Measurements from ENCODE around the gene RIMS1.

The RIMS1 gene

DNA sequence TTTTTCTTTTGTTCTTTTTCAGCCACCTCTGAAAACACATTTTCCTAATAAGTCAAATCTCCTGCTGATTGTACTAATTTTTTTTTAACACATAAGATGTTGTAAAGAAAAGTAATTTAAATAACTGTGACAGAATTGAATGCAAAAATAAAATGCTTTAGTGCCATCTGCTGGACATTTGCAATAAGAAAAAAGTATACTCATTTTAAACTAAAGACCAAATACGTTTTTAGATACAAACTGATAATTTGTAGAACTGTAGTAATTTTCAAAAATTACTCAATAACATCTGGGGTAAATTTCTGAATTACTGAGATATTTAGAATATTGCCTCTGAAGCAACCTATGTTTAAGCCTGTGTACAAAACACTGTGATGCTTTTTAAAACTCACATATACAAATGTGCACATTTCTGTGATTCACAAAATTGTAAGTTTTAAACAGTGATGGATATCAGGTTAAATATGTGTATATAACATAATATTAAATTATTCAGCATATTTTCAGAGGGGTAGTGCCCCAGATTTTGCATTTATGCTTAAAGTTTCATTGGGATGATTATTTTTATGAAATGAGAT, 198.7 kb downstream of the RIMS1 start:
- peak in 1 of 14 donors; percentile 29 for DNase-seq

DNA sequence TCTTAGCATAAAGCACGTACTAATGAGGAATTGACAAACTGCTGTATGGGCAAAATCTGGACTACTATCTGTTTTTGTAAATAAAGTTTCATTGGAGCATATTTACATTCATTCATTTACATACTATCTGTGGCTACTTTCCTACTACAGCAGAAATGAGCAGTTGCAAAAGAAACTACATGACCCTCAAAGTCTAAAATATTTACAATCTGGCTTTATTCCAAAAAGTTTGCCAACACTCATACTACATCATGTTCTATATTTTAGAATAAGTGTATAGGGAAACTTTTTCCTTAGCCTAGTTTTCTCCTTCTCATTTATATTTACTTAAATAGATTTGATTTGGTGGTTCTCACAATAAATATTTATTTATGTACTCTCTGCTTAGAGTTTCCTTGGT, 208.2 kb downstream of the RIMS1 start:
- DNase-seq: no peak

DNA sequence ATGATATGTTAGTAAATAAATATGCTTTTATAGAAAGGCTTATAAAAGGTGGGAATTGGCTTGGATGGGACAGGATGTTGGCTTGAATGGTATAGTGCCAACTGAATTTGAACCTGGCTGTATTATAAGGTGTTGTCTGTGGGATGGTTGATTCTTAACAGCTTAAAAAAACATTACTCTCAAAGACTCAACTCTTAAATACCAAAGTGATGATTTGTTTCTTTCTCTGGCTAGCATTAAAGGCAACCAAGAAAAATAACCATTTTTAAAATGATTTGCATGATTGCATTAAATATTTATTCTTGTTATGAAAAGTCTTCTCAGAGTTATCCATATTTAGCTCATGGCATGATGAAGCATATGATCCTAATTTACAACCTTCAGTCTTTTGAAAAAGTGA, 216.2 kb downstream of the RIMS1 start:
- DNase-seq: no peak

DNA sequence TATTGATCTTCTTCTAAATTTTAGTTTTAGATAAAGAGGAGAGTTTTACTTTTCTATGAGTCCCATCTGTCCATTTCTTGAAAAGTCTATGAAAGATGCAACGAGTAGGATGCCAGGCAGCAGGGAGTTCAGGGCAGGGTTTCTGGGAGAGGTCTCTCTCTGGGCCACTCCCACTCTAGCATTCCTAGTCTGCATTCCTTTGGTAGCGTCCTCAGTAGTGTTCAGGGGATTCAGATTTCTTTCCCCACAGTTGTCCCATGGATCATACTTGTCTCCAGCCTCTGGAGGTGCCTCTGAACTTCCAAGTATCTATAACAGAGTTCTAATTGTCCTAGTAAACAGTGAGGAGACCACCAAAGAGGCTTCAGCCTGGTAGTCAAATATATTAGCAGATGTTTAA, 225.3 kb downstream of the RIMS1 start:
- DNase-seq: no peak

DNA sequence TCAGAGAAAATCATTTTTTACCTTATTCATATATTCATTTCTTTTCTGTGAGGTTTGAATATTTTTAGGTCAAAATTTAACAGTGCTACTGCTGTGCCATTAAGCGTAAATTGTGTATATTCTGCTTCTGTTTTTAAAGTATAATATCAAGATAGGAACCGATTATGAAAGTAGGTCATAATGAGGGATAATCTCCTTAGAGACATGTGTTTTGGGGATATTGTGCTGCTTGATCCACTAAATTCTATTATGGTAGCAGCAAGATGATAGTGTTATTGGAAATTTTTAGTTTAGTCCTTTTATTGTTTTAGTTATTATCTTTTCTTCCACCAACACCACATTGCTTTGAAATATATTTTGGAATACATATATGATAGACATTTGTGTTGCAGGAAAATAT, 244.0 kb downstream of the RIMS1 start:
- no peak for DNase-seq

DNA sequence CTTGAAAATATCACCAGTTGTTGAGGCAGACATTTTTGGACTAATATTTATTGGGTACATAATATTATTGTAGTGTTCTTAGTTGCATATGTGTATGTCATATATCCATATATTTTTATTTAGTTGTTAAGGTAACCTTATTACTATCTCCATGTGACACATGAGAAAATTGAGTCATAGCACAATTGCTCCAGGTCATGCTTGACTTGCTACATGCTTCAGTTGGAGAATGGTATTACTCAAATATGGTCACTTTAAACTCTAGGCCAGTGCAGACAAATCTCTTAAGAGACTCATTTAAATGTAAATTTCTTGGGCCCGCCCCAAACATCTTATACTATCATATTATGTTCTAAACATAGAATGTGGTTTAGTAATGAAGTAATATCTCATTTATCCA, 246.1 kb downstream of the RIMS1 start:
- no peak for DNase-seq

DNA sequence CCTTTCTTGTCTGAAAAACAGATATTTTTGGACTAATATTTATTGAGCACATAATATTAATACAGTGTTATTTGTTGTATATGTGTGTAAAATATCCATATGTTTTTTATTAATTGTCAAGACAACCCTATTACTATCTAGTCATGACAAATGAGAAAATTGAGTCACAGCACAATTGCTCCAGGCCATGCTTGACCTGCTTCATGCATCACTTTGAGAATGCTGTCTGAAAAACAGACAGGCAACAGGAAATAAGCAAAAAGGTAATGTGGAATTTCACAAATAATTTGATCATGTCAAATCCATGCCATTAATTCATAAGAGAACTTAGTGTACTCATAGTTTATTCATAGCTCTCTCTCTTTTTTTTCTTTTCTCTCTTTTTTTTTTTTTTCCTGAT, 246.5 kb downstream of the RIMS1 start:
- DNase-seq: no peak

DNA sequence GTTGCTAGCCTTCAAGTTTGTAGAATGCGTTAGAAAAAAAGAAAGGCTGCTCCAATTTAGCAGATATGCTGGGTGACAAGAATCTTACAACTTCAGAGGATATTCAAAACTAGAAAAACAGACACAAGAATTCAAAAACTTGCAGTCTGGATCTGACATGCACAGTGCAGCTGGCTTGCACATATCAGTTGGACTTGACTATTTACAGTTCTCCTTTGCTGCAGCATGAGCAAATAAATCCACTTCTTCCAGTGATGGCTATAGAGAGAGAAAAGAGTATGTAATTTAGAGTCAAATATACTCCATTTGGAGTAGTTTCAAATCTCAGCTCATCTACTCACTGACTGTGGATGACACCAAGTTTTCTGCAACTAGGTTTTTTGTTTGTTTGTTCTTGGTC, 247.0 kb downstream of the RIMS1 start:
- DNase-seq: no peak

DNA sequence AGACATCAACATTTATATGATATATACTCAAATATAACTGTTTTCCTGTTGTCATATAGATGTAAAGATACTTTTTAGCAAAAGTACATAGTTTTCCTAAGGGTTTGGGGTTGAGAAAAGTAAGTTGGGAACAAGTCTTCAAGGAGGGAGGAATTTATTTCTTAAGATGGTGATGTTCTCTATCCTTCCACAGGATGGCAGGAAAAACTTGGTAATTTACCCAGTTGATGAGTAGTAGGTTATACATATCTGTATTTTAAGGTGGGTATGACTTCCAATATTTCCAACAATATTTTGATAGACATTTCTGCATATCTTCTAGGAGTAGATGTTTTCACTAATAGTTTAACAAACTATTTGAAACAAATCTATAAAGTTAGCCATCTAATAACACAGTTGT, 254.4 kb downstream of the RIMS1 start:
- no peak for DNase-seq

DNA sequence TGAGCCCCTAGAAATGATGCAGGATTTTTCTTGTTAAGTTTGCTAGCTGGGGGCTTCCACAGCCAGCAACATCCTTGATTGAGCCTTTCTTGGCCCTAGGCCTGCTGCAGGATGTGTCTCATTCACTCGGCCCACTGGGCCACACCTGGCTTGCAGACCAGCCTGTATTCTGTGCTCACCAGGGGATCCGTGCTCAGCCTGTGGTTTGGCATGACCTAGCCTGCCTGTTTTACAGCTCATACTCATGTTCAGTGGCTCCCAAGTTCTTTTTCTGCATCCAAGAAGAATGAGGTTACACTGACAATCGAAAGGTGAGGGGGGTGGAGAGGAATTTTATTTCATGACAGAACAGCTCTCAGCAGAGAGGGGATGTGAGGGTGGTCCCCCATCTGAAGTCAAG, 263.4 kb downstream of the RIMS1 start:
- no peak for DNase-seq

DNA sequence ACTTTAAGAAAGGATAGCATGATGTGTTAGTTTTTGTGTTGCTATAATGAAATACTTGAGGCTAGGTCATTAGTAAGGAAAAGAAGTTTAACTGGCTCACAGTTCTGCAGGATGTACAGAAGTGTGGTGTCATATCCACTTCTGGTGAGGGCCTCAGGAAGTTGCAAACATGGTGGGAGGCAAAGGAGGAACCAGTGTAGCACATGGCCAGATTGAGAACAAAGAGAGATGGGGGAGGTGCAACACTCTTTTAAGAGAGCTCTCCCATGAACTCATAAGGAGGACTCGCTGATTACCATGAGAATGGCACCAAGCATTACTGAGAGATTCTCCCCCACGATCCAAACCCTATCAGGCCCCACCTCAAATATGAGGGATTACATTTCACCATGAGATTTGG, 265.4 kb downstream of the RIMS1 start:
- no peak for DNase-seq

DNA sequence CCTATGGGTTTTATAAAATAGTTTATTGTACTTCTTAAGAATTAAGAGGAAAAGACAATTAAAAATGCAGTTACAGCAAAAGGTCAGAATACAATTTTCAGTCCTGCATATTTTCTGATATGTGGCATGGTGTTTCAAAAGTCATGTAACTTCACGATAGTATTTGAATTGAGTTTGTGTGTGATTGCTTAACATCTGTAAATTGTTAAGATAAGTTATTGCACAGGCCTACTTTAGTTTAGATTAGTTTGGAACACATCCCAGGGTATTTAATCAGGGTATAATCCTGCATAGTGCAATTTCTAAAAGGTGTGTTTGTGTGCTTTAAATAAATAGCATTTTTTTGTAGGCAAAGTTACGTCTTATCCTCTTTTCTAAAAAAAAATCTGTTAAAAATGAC, 289.6 kb downstream of the RIMS1 start:
- DNase-seq: no peak

DNA sequence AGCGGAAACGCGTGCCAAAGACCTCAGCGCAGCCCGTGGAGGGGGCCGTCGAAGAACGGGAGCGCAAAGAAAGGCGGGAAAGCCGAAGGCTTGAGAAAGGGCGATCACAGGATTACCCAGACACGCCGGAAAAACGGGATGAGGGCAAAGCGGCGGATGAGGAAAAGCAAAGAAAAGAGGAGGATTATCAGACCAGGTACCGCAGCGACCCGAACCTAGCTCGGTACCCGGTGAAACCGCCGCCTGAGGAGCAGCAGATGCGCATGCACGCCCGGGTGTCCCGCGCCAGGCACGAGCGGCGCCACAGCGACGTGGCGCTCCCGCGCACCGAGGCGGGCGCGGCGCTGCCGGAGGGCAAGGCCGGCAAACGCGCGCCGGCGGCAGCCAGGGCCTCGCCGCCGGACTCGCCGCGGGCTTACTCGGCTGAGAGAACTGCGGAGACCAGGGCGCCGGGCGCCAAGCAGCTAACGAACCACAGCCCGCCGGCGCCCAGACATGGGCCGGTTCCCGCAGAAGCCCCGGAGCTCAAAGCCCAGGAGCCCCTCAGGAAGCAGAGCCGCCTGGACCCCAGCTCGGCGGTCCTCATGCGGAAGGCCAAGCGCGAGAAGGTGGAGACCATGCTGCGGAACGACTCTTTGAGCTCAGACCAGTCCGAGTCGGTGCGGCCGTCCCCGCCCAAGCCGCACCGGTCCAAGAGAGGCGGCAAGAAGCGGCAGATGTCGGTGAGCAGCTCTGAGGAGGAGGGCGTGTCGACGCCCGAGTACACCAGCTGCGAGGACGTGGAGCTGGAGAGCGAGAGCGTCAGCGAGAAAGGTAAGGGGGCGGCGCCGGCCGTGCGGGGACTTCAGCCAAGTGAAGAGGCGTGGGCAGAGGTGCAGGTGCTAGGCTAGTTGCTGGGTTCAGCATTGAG, 296.2 kb downstream of the RIMS1 start:
- DNase-seq: peak in 8 of 14 donors; percentile 9 to 64 (median 28)

DNA sequence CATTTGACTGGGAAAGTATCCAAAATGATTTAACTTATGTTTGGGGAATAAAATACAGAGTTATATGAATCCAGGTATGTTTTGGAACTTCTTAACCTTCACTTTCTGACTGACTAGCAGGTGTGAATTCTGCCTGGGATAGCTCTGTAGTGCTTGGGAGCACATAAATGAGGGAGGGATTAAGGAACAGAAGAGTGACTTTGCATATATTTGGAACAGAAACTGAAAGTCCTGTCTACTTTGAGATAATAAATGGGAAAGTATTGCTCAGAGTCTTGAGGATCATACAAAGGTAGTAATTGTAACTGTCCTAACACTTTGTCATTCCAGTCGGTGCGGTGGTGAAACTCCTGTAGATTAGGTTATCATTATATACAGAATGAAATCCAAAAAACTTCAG, 317.6 kb downstream of the RIMS1 start:
- no peak for DNase-seq

DNA sequence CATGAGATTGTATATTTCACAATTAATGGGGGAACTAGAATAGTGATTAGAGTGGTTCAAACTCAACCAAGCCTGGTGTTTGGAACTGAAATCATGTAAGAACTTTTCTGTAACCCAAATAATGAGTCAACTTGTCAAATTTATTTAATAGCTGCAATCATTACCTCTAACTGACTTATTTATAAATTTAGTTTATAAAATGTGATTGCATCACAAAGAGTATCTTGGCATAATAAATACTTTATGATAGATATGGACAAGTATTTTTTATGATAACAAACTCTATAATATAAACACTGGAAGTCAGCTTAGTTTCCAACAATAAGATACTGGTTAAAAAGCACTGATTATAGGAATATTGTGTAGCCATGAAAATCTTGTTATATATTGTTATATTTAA, 319.1 kb downstream of the RIMS1 start:
- no peak for DNase-seq

DNA sequence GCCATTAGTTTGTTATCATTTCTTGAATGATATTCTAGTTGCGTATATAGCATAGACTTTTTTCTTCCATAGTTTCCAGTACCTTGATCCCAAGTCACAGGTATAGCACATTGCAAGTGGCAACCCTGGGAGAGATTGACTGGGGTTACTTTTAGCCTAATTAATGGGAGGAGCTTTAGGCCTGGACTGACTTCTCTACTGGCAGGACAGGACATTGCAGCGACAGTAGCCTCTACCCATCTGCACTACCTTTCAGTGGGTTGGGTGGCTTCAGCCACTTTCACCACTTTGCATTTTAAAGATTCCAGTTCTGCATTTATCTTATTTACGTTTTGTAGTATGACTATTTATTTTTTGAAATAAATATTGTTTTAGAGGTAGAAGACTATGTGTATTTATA, 320.3 kb downstream of the RIMS1 start:
- DNase-seq: peak in 1 of 14 donors; percentile 31

DNA sequence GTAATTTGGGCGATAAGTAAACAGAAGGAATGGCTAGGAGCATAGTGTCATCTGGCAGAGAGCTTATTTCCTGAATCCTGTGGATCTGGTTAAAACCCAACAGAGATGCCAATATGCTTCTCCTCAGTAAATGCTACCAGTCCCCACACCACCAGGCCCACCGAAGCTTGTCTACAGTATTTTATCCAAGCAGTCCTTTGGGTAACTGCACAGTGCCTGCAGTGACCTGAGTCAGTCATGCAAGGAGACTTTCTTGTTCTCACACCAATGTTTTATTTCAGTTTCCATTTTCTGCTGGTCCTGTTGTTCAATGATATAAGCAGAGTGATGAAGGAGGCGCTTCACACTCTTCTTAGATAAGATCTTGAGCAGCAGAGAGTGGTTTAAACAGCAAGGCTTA, 326.3 kb downstream of the RIMS1 start:
- DNase-seq: peak in 2 of 14 donors; percentile 3 to 98

DNA sequence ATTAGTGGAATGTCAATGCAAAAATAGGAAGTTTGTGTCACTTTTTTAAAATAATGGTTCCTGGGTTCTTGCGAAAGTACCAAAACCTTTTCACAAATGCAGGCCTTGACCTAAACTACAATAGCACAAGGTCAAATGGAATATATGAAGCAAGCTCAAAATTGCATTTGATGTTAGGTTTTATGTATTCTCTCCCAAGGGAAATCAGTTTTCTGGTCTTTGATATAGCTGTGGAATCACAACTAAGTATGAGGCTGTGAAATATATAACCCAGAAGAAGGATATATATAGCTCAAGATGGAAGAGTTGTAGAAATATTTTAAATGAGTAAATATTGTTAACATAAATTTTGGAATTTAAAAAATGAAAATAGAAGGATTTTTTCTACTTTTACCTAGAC, 327.3 kb downstream of the RIMS1 start:
- DNase-seq: peak in 1 of 14 donors; percentile 25

DNA sequence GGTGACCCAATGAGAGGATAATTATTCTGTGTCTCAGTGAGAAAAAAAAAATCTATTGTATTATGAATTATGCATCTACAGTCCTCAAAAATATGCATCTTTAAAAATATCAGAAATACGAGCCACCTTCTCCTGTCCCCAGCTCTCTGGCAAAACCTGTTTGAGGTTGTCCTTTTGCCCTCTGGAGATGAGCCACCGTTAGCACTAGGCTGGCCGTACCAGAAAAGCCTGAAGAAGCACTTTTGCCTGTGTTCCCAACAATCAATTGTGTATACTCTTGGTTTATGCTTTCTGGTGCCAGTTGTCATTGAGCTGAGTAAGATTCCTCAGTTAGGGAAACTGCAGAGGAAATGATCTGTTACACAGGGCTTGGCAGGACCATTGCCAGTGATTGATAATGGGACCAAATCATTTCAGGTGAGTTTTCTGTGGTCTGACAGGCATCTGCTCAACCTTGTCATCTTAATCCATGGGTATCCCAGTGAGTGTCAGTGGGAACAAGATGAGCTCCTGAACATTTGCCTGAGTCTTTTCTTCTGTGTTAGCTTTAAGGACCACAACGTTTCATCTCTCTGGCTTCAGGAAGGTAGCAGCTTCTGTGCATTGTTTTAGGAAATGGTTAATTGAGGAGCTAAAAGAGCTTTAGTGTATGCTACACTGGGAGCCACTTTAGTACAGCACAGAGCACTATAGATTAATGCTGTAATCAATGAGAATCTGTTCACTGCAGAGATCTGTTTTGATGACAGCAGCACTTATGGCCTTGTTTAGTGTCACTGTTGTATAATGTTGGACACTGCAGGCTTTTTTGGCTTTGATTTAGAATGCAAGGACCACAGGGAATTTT, 330.1 kb downstream of the RIMS1 start:
- peak in 1 of 14 donors; percentile 79 for DNase-seq

DNA sequence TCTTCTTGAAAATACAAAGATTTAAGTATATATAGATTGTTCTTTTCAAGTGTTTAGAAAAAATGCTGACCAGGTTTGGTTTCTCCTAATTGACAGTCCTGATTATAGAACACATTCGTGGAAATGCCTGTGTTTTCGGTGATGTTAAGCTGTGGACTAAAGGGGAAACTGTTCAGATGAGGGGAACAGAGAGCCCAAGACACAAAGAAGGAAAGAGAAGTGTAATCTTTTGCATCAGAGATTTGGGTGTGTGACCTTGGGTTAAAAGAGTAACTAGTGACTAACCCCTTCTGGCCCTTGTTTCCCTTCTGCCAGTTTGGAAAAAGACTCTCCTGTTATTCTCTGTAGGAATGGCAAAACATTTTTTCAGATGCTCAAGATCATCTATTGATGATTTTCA, 331.3 kb downstream of the RIMS1 start:
- peak in 1 of 14 donors; percentile 56 for DNase-seq

DNA sequence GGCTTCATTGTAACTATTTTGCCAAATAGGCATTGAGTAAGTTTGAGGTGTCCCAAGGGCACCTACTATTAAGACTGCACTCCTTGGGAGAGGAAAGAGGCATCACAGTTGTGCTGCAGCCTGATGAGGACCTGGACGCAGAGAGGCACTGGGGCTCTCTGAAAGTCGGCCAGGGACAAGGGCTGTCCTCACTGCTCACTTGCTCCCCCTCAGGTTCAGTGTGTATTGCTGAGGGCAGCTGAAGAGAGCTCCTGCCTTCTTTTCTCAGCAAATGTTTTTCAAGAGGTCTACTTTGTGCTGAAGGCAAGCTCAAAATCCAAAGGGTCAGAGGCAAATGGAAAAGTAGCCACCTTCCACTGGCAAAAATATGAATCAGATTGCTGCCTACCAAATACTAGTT, 331.8 kb downstream of the RIMS1 start:
- DNase-seq: peak in 6 of 14 donors; percentile 7 to 90 (median 16)

DNA sequence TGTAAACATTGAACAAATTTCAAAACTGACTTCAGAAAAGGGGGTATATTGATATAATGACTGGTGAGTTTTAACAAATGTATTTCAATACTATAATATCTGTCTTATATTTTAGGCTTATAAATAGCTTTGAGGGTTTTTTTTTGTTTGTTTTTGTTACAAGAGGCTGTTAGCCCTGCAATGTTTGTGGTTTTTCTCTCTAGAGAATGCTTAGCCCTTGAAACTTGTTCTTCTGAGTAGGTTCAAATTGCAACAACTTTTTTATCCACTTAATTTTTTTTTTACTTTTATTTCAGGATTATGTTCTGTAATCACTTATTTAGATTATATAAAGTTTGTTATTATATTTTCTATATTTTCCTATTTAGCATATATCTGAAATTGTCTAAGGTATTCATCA, 333.2 kb downstream of the RIMS1 start:
- no peak for DNase-seq

DNA sequence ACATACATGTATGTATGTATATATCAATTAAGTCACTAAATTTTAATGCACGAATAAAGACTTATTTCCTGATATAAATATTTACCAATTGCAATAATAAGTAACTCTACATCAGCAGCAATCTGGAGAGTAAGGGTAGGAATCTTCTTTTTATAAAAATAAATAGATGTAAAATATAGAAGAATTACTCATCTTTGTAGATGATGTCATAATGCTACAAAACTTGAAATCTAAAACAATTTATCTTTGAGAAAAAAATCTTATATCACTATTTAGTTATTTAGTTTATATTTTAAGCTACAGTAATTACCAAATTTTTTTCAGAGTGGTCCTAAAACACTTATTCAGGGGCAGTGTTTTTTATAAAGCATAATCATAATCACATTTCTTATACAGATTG, 351.7 kb downstream of the RIMS1 start:
- no peak for DNase-seq
